HT-29 (cell line): ENCODE data around the gene BMERB1. TPM values are rescaled to one million over a fixed set of nuclear protein-coding genes. Genes with fewer than 3 reads are reported as not detected.
A peak's percentile ranks its signal among the peaks of the same experiment; 100 is the strongest.
"Not testable (repeated sequence)": the region's sequence is repeated elsewhere in the genome, so short reads cannot be mapped to it uniquely, and the experiment has no call there.

ENCODE experiments used
- DNase-seq: peaks from one replicate; pipeline ENCODE4 v3.0.0-alpha.2; 2015; ENCODE audit warnings: low spot score
- total RNA-seq: library from RNA; depleted of rRNA; stranded (reverse); fragments of >200 nt; shearing (Covaris generic); gene quantifications from 2 replicates; pipeline ENCODE4 v1.2.3, GENCODE V29; 2014

The BMERB1 gene
- total RNA-seq, 1 experiment from 2014 or later: 0.61 TPM

GRCh38 chr16:15425861-15426260, 8.5 kb upstream of the BMERB1 start:
- no peak for DNase-seq

- no peak for DNase-seq
Measured at GRCh38 chr16:15426796-15427195, 7.6 kb upstream of the BMERB1 start.

- peak; percentile 55 for DNase-seq
Measured at GRCh38 chr16:15427648-15428239, 6.6 kb upstream of the BMERB1 start.

- not testable (repeated sequence) for DNase-seq
Measured at GRCh38 chr16:15430884-15431283, 3.5 kb upstream of the BMERB1 start.

- no peak for DNase-seq
Measured at GRCh38 chr16:15434079-15434424, 336 bp upstream of the BMERB1 start.

GRCh38 chr16:15435216-15435864, 952 bp downstream of the BMERB1 start:
- DNase-seq: no peak

GRCh38 chr16:15439102-15439501, 4.7 kb downstream of the BMERB1 start:
- DNase-seq: no peak

- DNase-seq: no peak
Measured at GRCh38 chr16:15439521-15439920, 5.1 kb downstream of the BMERB1 start.

GRCh38 chr16:15440852-15441251, 6.5 kb downstream of the BMERB1 start:
- DNase-seq: no peak

- not testable (repeated sequence) for DNase-seq
Measured at GRCh38 chr16:15442140-15442539, 7.8 kb downstream of the BMERB1 start.

- no peak for DNase-seq
Measured at GRCh38 chr16:15443753-15444152, 9.4 kb downstream of the BMERB1 start.

GRCh38 chr16:15444264-15444663, 9.9 kb downstream of the BMERB1 start:
- no peak for DNase-seq

- DNase-seq: no peak
Measured at GRCh38 chr16:15445450-15445849, 11.1 kb downstream of the BMERB1 start.

GRCh38 chr16:15446901-15447300, 12.5 kb downstream of the BMERB1 start:
- DNase-seq: no peak

- DNase-seq: no peak
Measured at GRCh38 chr16:15450624-15451023, 16.2 kb downstream of the BMERB1 start.

GRCh38 chr16:15451098-15451731, 16.8 kb downstream of the BMERB1 start:
- no peak for DNase-seq

- DNase-seq: no peak
Measured at GRCh38 chr16:15452246-15452855, 18.0 kb downstream of the BMERB1 start.

- DNase-seq: not testable (repeated sequence)
Measured at GRCh38 chr16:15453296-15453695, 18.9 kb downstream of the BMERB1 start.

GRCh38 chr16:15454933-15455332, 20.5 kb downstream of the BMERB1 start:
- DNase-seq: not testable (repeated sequence)

GRCh38 chr16:15457400-15457799, 23.0 kb downstream of the BMERB1 start:
- DNase-seq: no peak

- no peak for DNase-seq
Measured at GRCh38 chr16:15457958-15458357, 23.6 kb downstream of the BMERB1 start.

- DNase-seq: no peak
Measured at GRCh38 chr16:15459791-15460190, 25.4 kb downstream of the BMERB1 start.

- DNase-seq: no peak
Measured at GRCh38 chr16:15460601-15461000, 26.2 kb downstream of the BMERB1 start.
